Epithelial cell of proximal tubule (primary cell): ENCODE results near the gene SPACDR. TPM values are rescaled to one million over a fixed set of nuclear protein-coding genes. Genes with fewer than 3 reads are reported as not detected.

Experiments
- DNase-seq: peaks from one replicate; pipeline ENCODE4 v3.0.0-alpha.2; 2011; ENCODE audit warnings: low read depth
- H3K4me3 ChIP-seq: 2 replicates; pipeline ENCODE4 v1.5.1; 2011; ENCODE audit warnings: low read depth, mild to moderate bottlenecking, low read length
- CTCF ChIP-seq: conservative IDR thresholded peaks from 2 replicates; pipeline ENCODE4 v1.5.1; 2012; ENCODE audit warnings: low read depth, mild to moderate bottlenecking, low read length
- total RNA-seq: library from RNA; depleted of rRNA; stranded (reverse); fragments of >200 nt; gene quantifications from 2 replicates; pipeline ENCODE4 v1.2.3, GENCODE V29; 2015

The SPACDR gene
- total RNA-seq, 1 donor from 2014 or later: not detected

- TF ChIP-seq CTCF: no peak
- DNase-seq: no peak
- H3K4me3 ChIP-seq: no peak overlapping the region
Observed at GRCh38 chr7:100489121-100489520, 25.1 kb upstream of the SPACDR start.

GRCh38 chr7:100488333-100489095, 24.5 kb upstream of the SPACDR start:
- TF ChIP-seq CTCF: no peak
- no peak overlapping the region for H3K4me3 ChIP-seq
- no peak for DNase-seq

- TF ChIP-seq CTCF: no peak
- no peak for DNase-seq
- no peak overlapping the region for H3K4me3 ChIP-seq
Observed at GRCh38 chr7:100486753-100487446, 22.8 kb upstream of the SPACDR start.

GRCh38 chr7:100486111-100486636, 22.1 kb upstream of the SPACDR start:
- TF ChIP-seq CTCF: no peak
- H3K4me3 ChIP-seq: no peak overlapping the region
- no peak for DNase-seq

GRCh38 chr7:100485471-100485876, 21.4 kb upstream of the SPACDR start:
- no peak for DNase-seq
- no peak for TF ChIP-seq CTCF

GRCh38 chr7:100484673-100485045, 20.6 kb upstream of the SPACDR start:
- DNase-seq: no peak
- H3K4me3 ChIP-seq: no peak overlapping the region
- TF ChIP-seq CTCF: no peak

More at GRCh38 chr7:100485471-100485876, 21.4 kb upstream of the SPACDR start:
- no peak overlapping the region for H3K4me3 ChIP-seq
